PFSK-1 (cell line): ENCODE data around the gene RNU6-1.

ENCODE experiments used
- FOXP2 ChIP-seq: optimal IDR thresholded peaks from 2 replicates; pipeline ENCODE3; 2011; ENCODE audit warnings: borderline replicate concordance, control low read depth, inconsistent platforms; ENCODE audit not compliant: insufficient read depth; ENCODE audit errors: extremely low read length, extremely low read depth
- POLR2AphosphoS5 ChIP-seq: IDR thresholded peaks from 2 replicates; pipeline ENCODE4 v1.6.1; 2012; ENCODE audit warnings: low read depth, mild to moderate bottlenecking, control low read depth, low read length, moderate library complexity
- SIN3A ChIP-seq: IDR thresholded peaks from 2 replicates; pipeline ENCODE4 v1.6.1; 2012; ENCODE audit warnings: mild to moderate bottlenecking, low read length, moderate library complexity, borderline replicate concordance; ENCODE audit not compliant: insufficient read depth
- TAF1 ChIP-seq: IDR thresholded peaks from 2 replicates; pipeline ENCODE4 v1.6.1; 2012; ENCODE audit warnings: low read length, control low read depth, borderline replicate concordance; ENCODE audit not compliant: insufficient read depth
- TF ChIP-seq, protein P1 (sequence below), 2 experiments: IDR thresholded peaks; 2 replicates each; pipeline versions ENCODE4 v1.6.1 to v1.8.0; 2011 to 2012; ENCODE audit warnings: low read depth in 2 of 2, low read length in 2 of 2, control low read depth in 1 of 2, inconsistent platforms in 1 of 2, mild to moderate bottlenecking in 1 of 2, moderate library complexity in 1 of 2; ENCODE audit not compliant: insufficient read depth in 1 of 2

RNU6-1 gene

DNA sequence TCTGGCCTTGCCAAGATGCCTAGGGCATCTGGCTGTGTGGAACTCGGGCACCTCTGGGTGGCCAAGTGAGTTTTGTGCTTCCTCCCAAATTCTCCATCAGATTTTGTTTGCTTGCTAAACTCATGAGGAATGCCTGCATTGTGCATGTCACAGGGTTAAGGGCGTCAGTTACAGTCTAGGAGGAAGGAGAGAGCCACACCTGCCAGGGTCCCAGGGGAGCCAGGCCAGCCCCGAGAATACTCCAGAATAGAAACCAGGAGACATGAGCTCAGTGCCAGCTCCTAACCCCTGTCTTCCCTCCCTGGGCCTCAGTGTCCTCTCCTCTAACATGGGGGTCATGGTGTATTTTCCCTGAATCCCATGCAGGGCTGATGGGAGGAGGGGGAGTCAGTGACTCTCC is 36.5 kb downstream of the RNU6-1 start:
- TF ChIP-seq FOXP2 (no peak), POLR2AphosphoS5 (no peak), SIN3A (no peak), TAF1 (no peak)
- TF ChIP-seq, protein P1, sequence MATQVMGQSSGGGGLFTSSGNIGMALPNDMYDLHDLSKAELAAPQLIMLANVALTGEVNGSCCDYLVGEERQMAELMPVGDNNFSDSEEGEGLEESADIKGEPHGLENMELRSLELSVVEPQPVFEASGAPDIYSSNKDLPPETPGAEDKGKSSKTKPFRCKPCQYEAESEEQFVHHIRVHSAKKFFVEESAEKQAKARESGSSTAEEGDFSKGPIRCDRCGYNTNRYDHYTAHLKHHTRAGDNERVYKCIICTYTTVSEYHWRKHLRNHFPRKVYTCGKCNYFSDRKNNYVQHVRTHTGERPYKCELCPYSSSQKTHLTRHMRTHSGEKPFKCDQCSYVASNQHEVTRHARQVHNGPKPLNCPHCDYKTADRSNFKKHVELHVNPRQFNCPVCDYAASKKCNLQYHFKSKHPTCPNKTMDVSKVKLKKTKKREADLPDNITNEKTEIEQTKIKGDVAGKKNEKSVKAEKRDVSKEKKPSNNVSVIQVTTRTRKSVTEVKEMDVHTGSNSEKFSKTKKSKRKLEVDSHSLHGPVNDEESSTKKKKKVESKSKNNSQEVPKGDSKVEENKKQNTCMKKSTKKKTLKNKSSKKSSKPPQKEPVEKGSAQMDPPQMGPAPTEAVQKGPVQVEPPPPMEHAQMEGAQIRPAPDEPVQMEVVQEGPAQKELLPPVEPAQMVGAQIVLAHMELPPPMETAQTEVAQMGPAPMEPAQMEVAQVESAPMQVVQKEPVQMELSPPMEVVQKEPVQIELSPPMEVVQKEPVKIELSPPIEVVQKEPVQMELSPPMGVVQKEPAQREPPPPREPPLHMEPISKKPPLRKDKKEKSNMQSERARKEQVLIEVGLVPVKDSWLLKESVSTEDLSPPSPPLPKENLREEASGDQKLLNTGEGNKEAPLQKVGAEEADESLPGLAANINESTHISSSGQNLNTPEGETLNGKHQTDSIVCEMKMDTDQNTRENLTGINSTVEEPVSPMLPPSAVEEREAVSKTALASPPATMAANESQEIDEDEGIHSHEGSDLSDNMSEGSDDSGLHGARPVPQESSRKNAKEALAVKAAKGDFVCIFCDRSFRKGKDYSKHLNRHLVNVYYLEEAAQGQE (IDR thresholded peaks at IDR 0.05; ENCODE audit: insufficient read depth in 1 of 2, low read depth in 2 of 2, low read length in 2 of 2), result no peak

DNA sequence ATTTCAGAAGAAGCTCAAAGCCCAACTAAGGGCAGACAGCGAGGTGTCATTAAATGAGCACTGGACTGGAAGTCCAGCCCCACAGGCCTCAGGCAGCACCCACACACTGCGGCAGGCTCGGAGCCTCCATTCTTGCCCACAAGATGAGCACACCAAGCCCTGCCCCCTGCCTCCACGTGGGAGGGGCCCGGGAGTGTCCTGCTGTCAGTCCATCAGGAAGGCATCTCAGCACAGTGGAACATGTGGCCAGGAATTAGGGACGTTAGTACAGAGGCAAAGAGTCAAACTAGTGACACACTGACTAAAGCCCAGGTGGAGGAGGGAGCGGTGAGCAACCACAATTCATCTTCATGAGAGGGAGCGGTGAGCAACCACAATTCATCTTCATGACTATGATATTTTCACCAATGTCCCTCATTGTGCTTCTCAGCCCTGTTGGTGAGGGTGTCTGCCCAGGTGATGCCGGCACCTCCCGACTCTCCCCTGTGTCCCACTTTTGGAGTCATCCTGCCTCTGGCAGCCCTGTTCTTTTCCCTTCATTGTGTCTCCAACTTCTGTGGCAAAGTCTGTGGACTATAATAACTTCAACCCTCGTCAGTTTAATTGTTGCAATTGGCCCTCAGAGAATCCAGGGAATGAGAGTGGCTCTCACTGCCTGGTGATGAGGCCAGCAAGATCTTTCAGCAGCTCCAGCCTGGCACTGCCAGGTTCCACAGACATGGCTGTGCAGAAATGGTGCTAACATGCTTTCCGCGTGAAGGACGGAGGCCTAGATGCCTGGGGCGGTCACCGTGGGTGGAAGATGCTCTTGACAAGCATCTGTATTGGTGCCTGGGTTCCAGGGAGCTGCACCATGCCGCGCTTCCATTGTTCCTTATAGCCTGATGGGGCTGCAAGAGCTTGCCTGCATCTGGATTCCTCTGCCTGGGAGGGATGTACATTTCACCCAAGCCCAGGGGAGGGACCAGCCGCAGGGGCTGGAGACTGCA is 37.6 kb downstream of the RNU6-1 start:
- TF ChIP-seq, protein P1 (IDR thresholded peaks at IDR 0.05; ENCODE audit: insufficient read depth in 1 of 2, low read depth in 2 of 2, low read length in 2 of 2), result no peak
- TF ChIP-seq FOXP2 (no peak), SIN3A (no peak), POLR2AphosphoS5 (no peak), TAF1 (no peak)

DNA sequence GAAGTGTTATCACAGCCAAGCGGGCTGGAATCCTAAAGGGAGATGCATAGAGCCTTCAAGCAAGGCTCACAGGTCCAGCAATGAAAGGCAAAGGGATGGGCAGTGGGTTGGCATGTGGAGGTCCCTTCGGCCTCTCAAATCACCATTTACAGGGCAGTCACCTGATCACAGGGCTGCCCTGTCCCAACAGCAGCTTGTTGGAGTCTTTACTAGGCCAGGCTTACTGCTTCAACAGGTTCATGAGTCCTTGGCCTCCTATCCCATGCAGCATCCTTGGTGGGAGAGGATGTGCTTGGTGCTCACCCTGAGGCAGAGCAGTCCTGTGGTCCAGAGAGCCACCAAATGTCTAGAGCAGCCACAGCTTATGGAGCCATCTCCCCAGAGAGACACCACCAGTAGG is 38.7 kb downstream of the RNU6-1 start:
- TF ChIP-seq, protein P1 (IDR thresholded peaks at IDR 0.05; ENCODE audit: insufficient read depth in 1 of 2, low read depth in 2 of 2, low read length in 2 of 2), result no peak
- TF ChIP-seq POLR2AphosphoS5 (no peak), SIN3A (no peak), TAF1 (no peak), FOXP2 (no peak)

DNA sequence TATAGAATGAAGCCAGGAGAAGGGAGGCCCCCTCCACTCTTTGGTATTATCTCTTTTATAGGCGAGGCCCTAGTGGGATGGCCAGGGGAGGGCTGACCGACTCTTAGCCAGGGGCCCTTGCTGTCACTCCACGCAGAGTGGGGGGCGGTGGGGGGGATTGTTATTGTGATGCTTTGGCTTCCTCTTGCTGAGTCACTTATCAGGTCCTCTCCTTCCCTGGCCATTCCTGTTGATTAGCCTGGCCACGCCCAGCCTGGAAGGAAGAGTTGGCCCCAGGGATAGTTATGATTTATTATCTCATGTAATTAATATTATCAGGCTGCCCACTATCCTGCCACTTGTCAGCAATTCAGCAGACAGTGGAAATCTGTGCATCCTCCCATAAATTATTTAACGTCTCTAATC is 40.0 kb downstream of the RNU6-1 start:
- TF ChIP-seq POLR2AphosphoS5 (no peak), FOXP2 (no peak), SIN3A (no peak), TAF1 (no peak)
- TF ChIP-seq, protein P1 (IDR thresholded peaks at IDR 0.05; ENCODE audit: insufficient read depth in 1 of 2, low read depth in 2 of 2, low read length in 2 of 2), result no peak
